IPS-20b (cell line): ENCODE data around the gene CKAP5.

Experiments
- H3K27ac ChIP-seq: one replicate; pipeline ENCODE4 v1.5.1; 2013; ENCODE audit warnings: low read length
- H3K27me3 ChIP-seq: 2 replicates; pipeline ENCODE4 v1.6.1; 2013; ENCODE audit warnings: mild to moderate bottlenecking, low read length, inconsistent platforms; ENCODE audit not compliant: insufficient read depth
- H3K36me3 ChIP-seq: 2 replicates; pipeline ENCODE4 v1.6.1; 2013; ENCODE audit warnings: low read depth, mild to moderate bottlenecking, inconsistent platforms, low read length, moderate library complexity; ENCODE audit not compliant: insufficient read depth
- H3K4me1 ChIP-seq: 2 replicates; pipeline ENCODE4 v1.6.1; 2013; ENCODE audit warnings: mild to moderate bottlenecking, control low read depth, inconsistent platforms, low read length, moderate library complexity; ENCODE audit not compliant: insufficient read depth
- H3K4me3 ChIP-seq: 2 replicates; pipeline ENCODE4 v1.5.1; 2013; ENCODE audit warnings: mild to moderate bottlenecking, low read length, inconsistent platforms
- H3K9ac ChIP-seq: 2 replicates; pipeline ENCODE4 v1.6.1; 2013; ENCODE audit warnings: low read depth, mild to moderate bottlenecking, inconsistent platforms, low read length, moderate library complexity
- H3K9me3 ChIP-seq: 2 replicates; pipeline ENCODE4 v1.6.1; 2013; ENCODE audit warnings: mild to moderate bottlenecking, low read depth, low read length, inconsistent platforms; ENCODE audit not compliant: insufficient read depth

Gene CKAP5

GRCh38 chr11:46761807-46762206 is 84.3 kb downstream of the CKAP5 start:
- Histone ChIP-seq H3K9me3 (no peaks in the 10 kb centered on the region), H3K4me3 (no peak overlapping the region), H3K27ac (no peak overlapping the region), H3K9ac (no peak overlapping the region), H3K27me3 (no peaks in the 10 kb centered on the region), H3K36me3 (peaks cover 91% of the 10 kb centered on the region), H3K4me1 (peaks cover 6% of the 10 kb centered on the region; the same call in 1 of the 2 replicates)

GRCh38 chr11:46760429-46761128 is 85.5 kb downstream of the CKAP5 start:
- Histone ChIP-seq H3K4me3 (no peak overlapping the region), H3K4me1 (no peaks in the 10 kb centered on the region), H3K27ac (no peak overlapping the region), H3K27me3 (no peaks in the 10 kb centered on the region), H3K9me3 (no peaks in the 10 kb centered on the region), H3K9ac (no peak overlapping the region), H3K36me3 (peaks cover 94% of the 10 kb centered on the region)

- Histone ChIP-seq H3K27ac (no peak overlapping the region), H3K36me3 (peaks cover 94% of the 10 kb centered on the region), H3K27me3 (no peaks in the 10 kb centered on the region), H3K4me3 (no peak overlapping the region), H3K9ac (no peak overlapping the region), H3K4me1 (no peaks in the 10 kb centered on the region), H3K9me3 (no peaks in the 10 kb centered on the region)
Measured at GRCh38 chr11:46759196-46759595, 86.9 kb downstream of the CKAP5 start.

GRCh38 chr11:46755962-46756361 is 90.1 kb downstream of the CKAP5 start:
- no peaks in the 10 kb centered on the region for H3K27me3 ChIP-seq
- no peaks in the 10 kb centered on the region for H3K9me3 ChIP-seq
- no peak overlapping the region for H3K4me3 ChIP-seq
- H3K27ac ChIP-seq = no peak overlapping the region
- peaks cover 91% of the 10 kb centered on the region for H3K36me3 ChIP-seq
- H3K4me1 ChIP-seq = no peaks in the 10 kb centered on the region
- H3K9ac ChIP-seq = no peak overlapping the region

GRCh38 chr11:46747150-46747549 is 98.9 kb downstream of the CKAP5 start:
- Histone ChIP-seq H3K27me3 (no peaks in the 10 kb centered on the region), H3K4me3 (no peak overlapping the region), H3K36me3 (peaks cover 92% of the 10 kb centered on the region), H3K4me1 (no peaks in the 10 kb centered on the region), H3K9ac (no peak overlapping the region), H3K9me3 (no peaks in the 10 kb centered on the region), H3K27ac (no peak overlapping the region)

GRCh38 chr11:46745995-46746394 is 100.1 kb downstream of the CKAP5 start:
- Histone ChIP-seq H3K9ac (no peak overlapping the region), H3K9me3 (no peaks in the 10 kb centered on the region), H3K27me3 (no peaks in the 10 kb centered on the region), H3K27ac (no peak overlapping the region), H3K36me3 (peaks cover 94% of the 10 kb centered on the region), H3K4me3 (no peak overlapping the region), H3K4me1 (no peaks in the 10 kb centered on the region)

GRCh38 chr11:46745328-46745727 is 100.8 kb downstream of the CKAP5 start:
- Histone ChIP-seq H3K9ac (no peak overlapping the region), H3K4me3 (no peak overlapping the region), H3K27ac (no peak overlapping the region), H3K36me3 (peaks cover 89% of the 10 kb centered on the region), H3K4me1 (no peaks in the 10 kb centered on the region), H3K27me3 (no peaks in the 10 kb centered on the region), H3K9me3 (no peaks in the 10 kb centered on the region)

- Histone ChIP-seq H3K9ac (no peak overlapping the region), H3K27ac (no peak overlapping the region), H3K4me3 (no peak overlapping the region), H3K36me3 (peaks cover 76% of the 10 kb centered on the region), H3K4me1 (no peaks in the 10 kb centered on the region), H3K27me3 (no peaks in the 10 kb centered on the region), H3K9me3 (no peaks in the 10 kb centered on the region)
Measured at GRCh38 chr11:46743693-46744339, 102.3 kb downstream of the CKAP5 start.

- no peak overlapping the region for H3K27ac ChIP-seq
- peaks cover 72% of the 10 kb centered on the region for H3K36me3 ChIP-seq
- H3K9ac ChIP-seq = no peak overlapping the region
- H3K4me3 ChIP-seq = no peak overlapping the region
- H3K27me3 ChIP-seq = no peaks in the 10 kb centered on the region
- no peaks in the 10 kb centered on the region for H3K9me3 ChIP-seq
- H3K4me1 ChIP-seq = no peaks in the 10 kb centered on the region
Measured at GRCh38 chr11:46743043-46743442, 103.0 kb downstream of the CKAP5 start.

- H3K4me1 ChIP-seq = no peaks in the 10 kb centered on the region
- peaks cover 60% of the 10 kb centered on the region for H3K36me3 ChIP-seq
- no peak overlapping the region for H3K4me3 ChIP-seq
- no peaks in the 10 kb centered on the region for H3K9me3 ChIP-seq
- H3K9ac ChIP-seq = no peak overlapping the region
- no peaks in the 10 kb centered on the region for H3K27me3 ChIP-seq
- no peak overlapping the region for H3K27ac ChIP-seq
Measured at GRCh38 chr11:46741600-46742484, 104.2 kb downstream of the CKAP5 start.

- Histone ChIP-seq H3K9ac (no peak overlapping the region), H3K36me3 (peaks cover 30% of the 10 kb centered on the region), H3K4me3 (no peak overlapping the region), H3K27me3 (no peaks in the 10 kb centered on the region), H3K4me1 (no peaks in the 10 kb centered on the region), H3K27ac (no peak overlapping the region), H3K9me3 (no peaks in the 10 kb centered on the region)
Measured at GRCh38 chr11:46738887-46739286, 107.2 kb downstream of the CKAP5 start.
